BLaER1 treated with 17β-estradiol and CSF1 and Interleukin-3, amounts not matched to agents 10 nM and 100 nM (cell line): ENCODE measurements around the gene NUDT19.
A peak's percentile ranks its signal among the peaks of the same experiment; 100 is the strongest.
"Not testable (repeated sequence)": the region's sequence is repeated elsewhere in the genome, so short reads cannot be mapped to it uniquely, and the experiment has no call there.

Source experiments
- H3K27ac ChIP-seq, 11 experiments: shearing (Covaris generic); formaldehyde crosslinking; 2 replicates each; pipeline ENCODE4 v1.8.1; 2022
- H3K27me3 ChIP-seq, 11 experiments: shearing (Covaris generic); formaldehyde crosslinking; 2 replicates each; pipeline ENCODE4 v1.8.1; 2022
- H3K36me3 ChIP-seq, 11 experiments: shearing (Covaris generic); formaldehyde crosslinking; 2 replicates each; pipeline ENCODE4 v1.8.1; 2022
- H3K4me1 ChIP-seq, 10 experiments: shearing (Covaris generic); formaldehyde crosslinking; 2 replicates each; pipeline ENCODE4 v1.8.1; 2022
- H3K4me2 ChIP-seq, 11 experiments: shearing (Covaris generic); formaldehyde crosslinking; 2 replicates each; pipeline ENCODE4 v1.8.1; 2022
- H3K4me3 ChIP-seq, 10 experiments: shearing (Covaris generic); formaldehyde crosslinking; 2 replicates each; pipeline ENCODE4 v1.8.1; 2022
- H3K9ac ChIP-seq, 11 experiments: shearing (Covaris generic); formaldehyde crosslinking; 2 replicates each; pipeline ENCODE4 v1.8.1; 2022
- H3K9me3 ChIP-seq, 11 experiments: shearing (Covaris generic); formaldehyde crosslinking; replicated peaks in 1 of 11; 2 replicates each; pipeline ENCODE4 v1.8.1; 2022
- H4K20me1 ChIP-seq, 11 experiments: shearing (Covaris generic); formaldehyde crosslinking; 2 replicates each; pipeline ENCODE4 v1.8.1; 2022
- Cebpa-rat ChIP-seq, 11 experiments: shearing (Covaris generic); IDR thresholded peaks; 2 replicates each; pipeline ENCODE4 v1.8.1; 2022

NUDT19 gene

DNA sequence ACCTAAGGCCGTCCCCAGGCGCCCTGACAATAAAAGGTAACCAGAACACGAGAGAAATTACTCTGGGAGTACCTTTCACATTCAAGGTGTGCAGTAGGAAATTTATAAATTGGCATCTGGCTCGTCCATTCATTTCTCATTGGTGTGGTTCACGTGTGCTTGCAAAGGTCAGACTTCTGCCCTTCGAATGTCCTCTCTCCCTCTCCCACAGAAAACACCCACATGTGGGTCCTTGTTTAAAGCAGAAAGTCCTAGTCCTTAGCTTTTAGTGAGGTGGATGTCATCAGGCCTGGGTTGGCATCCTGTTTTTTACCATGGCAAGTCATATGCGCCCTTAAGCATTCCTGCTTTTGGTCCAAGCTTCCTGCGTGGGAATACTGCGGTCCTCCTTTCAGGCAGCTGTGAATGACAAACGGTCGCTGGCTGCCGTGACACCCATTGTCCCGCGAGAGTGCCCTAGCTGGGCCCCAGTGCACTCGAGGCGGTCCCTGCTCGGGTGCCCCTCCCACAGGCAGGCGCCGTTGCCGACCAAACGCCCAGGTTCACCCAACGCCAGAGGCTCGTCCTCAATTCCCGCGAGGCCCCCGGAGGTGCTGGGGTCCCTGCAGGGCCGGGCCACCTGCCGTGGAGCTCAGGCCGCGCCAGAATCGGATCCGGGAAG, at the start of gene NUDT19:
NUDT19 (plus strand) TSS at position 531 of the 661 bp plus-strand sequence. CDS start 140 bp downstream, outside the sequence.
- H3K27ac ChIP-seq = peak within 1 kb of the TSS; percentile 84 to 97 (median 95)
- no peak for TF ChIP-seq Cebpa-rat (IDR thresholded peaks at IDR 0.05)

DNA sequence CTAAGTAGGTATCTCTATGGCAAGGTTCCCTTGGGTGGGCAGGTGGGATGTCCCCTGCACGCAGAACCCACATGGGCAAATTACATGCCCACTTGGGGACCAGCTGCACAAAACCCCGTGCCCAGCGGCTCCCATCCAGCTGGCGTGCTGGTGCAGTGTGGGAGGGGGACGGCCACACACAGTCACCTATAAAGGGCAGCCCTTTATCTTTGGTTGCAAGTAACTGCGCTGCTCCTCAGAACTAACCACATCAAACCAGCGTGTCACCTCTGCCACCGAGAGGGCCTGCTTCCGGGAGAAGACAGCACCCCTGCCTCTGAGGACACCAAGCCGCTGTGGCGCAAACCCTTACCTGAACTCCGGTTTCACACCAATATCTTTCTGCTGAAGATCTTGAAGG, 48.9 kb upstream of the NUDT19 start:
- Histone ChIP-seq H3K4me1 (no peaks in the 10 kb centered on the region), H3K27me3 (no peaks in the 10 kb centered on the region), H4K20me1 (peaks cover 0 to 5% (median 0%) of the 10 kb centered on the region in 11 experiments; a peak in 4 of 22 replicates), H3K4me3 (no peak overlapping the region), H3K9me3 (peaks cover 0 to 6% (median 0%) of the 10 kb centered on the region in 11 experiments; a peak in 1 of 22 replicates), H3K36me3 (peaks cover 88 to 100% (median 96%) of the 10 kb centered on the region in 11 experiments), H3K9ac (no peak overlapping the region), H3K27ac (no peak overlapping the region), H3K4me2 (no peak overlapping the region)
- no peak for TF ChIP-seq Cebpa-rat (IDR thresholded peaks at IDR 0.05)

More for the DNA sequence above, at the start of gene NUDT19:
- Histone ChIP-seq H3K9ac (peak within 1 kb of the TSS; percentile 89 to 96 (median 94)), H3K9me3 (peaks cover 0 to 35% (median 32%) of the 10 kb centered on the region in 11 experiments; a peak in 20 of 22 replicates), H3K36me3 (peaks cover 4 to 34% (median 32%) of the 10 kb centered on the region in 11 experiments; a peak in 19 of 22 replicates), H3K4me1 (peaks cover 43 to 74% (median 49%) of the 10 kb centered on the region in 10 experiments), H3K27me3 (no peaks in the 10 kb centered on the region), H3K4me3 (peak within 1 kb of the TSS; percentile 71 to 86 (median 78)), H4K20me1 (peaks cover 0 to 28% (median 11%) of the 10 kb centered on the region in 11 experiments; a peak in 12 of 22 replicates), H3K4me2 (peak within 1 kb of the TSS; percentile 88 to 98 (median 93))

DNA sequence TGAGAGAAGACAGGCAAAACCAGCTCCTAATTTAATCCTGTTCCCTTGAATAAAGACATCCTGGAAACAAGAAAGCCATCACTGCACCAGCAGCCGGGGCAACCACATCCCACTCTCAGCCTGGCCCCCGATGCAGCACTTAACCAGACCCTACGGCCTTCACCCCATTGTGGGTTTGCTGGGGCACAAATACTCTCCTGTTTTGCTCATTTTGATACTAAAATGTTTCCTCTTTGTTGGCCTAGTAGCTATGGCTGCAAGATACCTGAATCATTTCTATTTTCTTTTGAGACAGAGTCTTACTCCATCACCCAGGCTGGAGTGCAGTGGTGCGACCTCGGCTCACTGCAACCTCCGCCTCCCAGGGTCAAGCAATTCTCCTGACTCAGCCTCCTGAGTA, 45.1 kb upstream of the NUDT19 start:
- Histone ChIP-seq H4K20me1 (peaks cover under 1 to 24% (median 17%) of the 10 kb centered on the region in 11 experiments; a peak in 17 of 22 replicates), H3K9me3 (no peaks in the 10 kb centered on the region), H3K36me3 (peaks cover 85 to 100% (median 91%) of the 10 kb centered on the region in 11 experiments), H3K4me2 (no peak overlapping the region), H3K27me3 (no peaks in the 10 kb centered on the region), H3K4me1 (peaks cover 0 to 4% (median under 1%) of the 10 kb centered on the region in 10 experiments; a peak in 3 of 20 replicates), H3K4me3 (no peak overlapping the region), H3K9ac (no peak overlapping the region), H3K27ac (no peak overlapping the region)
- no peak for TF ChIP-seq Cebpa-rat (IDR thresholded peaks at IDR 0.05)

DNA sequence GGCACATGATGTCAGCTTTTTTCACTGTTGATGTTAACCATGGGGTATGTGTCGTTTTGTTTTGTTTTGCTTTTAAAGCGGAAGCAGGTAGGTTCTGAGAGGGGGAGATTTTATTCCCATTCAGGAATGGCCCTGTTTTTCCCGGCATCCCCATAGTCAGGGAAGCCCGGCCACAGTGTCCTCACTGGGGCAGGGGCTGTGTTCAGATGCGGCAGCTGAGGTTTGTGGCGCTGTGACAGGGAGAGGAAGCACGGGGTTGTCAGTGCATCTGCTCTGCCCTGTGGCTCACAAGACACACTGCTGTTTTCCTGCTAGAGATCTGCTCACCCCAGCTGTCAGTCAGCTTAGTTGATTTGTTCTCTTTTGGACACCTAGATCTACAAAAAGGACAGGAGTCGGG, 44.3 kb upstream of the NUDT19 start:
- Histone ChIP-seq H3K9me3 (no peaks in the 10 kb centered on the region), H3K4me2 (no peak overlapping the region), H3K9ac (no peak overlapping the region), H4K20me1 (peaks cover 4 to 32% (median 23%) of the 10 kb centered on the region in 11 experiments; a peak in 18 of 22 replicates), H3K4me1 (peaks cover 0 to 9% (median 3%) of the 10 kb centered on the region in 10 experiments; a peak in 5 of 20 replicates), H3K4me3 (no peak overlapping the region), H3K27ac (no peak overlapping the region), H3K27me3 (no peaks in the 10 kb centered on the region), H3K36me3 (peaks cover 79 to 100% (median 89%) of the 10 kb centered on the region in 11 experiments)
- no peak for TF ChIP-seq Cebpa-rat (IDR thresholded peaks at IDR 0.05)

DNA sequence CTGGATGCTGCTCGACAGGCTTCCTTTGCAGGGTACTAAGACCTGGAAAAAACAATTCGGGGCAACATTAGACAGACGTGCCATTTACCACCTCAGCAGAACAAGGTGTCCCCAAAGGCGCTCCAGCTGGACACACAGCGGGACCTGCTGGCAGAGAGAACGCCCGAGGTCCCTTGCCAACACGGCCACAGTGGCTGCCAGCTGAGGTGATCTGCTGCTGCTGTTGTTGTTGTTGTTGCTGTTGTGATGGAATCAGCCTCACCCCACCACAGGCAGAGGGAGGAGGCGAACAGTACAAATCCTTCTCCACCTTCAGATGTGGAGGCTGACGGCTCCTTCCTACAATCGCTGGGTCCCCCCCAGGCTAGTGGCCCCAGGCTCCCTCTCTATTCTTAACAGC, 41.9 kb upstream of the NUDT19 start:
- no peak overlapping the region for H3K9ac ChIP-seq
- no peak overlapping the region for H3K4me3 ChIP-seq
- H4K20me1 ChIP-seq = peaks cover 6 to 49% (median 32%) of the 10 kb centered on the region in 11 experiments; a peak in 18 of 22 replicates
- no peak for TF ChIP-seq Cebpa-rat (IDR thresholded peaks at IDR 0.05)
- H3K27me3 ChIP-seq = no peaks in the 10 kb centered on the region
- peaks cover 0 to 10% (median 3%) of the 10 kb centered on the region in 10 experiments; a peak in 5 of 20 replicates for H3K4me1 ChIP-seq
- H3K36me3 ChIP-seq = peaks cover 69 to 98% (median 86%) of the 10 kb centered on the region in 11 experiments
- no peaks in the 10 kb centered on the region for H3K9me3 ChIP-seq
- no peak overlapping the region for H3K27ac ChIP-seq
- H3K4me2 ChIP-seq = no peak overlapping the region

DNA sequence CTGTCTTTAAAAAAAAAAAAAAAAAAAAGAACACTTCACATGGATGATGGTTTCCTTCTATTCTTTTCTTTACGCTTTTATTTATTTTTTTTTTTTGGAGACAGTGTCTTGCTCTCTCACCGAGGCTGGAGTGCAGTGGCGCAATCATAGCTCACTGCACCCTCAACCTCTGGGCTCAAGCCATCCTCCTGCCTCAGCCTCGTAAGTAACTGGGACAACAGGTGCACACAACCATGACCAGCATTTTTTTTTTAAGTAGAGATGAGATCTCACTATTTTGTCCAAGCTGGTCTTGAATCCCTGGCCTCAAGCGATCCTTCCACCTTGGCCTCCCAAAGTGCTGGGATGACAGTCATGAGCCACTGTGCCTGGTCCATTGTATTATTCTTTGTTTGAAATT, 41.0 kb upstream of the NUDT19 start:
- TF ChIP-seq Cebpa-rat (IDR thresholded peaks at IDR 0.05) = no peak

DNA sequence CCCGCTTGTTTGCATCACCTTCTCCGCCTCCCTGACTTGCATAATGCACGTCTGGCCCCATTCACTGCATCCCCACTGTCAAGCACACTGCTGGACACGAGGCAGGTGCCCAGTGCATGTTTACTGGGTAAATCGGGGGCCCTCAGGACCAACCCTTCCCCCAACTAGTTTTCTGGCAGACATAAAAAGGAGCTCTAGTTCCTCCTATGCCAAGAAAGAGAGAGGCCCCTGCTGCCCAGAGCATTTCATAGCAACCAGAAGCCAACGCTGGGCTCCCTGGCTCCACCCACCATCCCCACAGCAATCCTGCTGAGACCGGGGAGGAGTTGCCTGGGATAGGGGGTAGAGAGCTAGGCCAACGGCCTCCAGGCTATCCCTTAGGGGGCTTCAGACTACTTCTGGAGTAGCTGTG, 39.9 kb upstream of the NUDT19 start:
- Histone ChIP-seq H3K9me3 (no peaks in the 10 kb centered on the region), H3K4me3 (no peak overlapping the region), H3K27me3 (no peaks in the 10 kb centered on the region), H3K36me3 (peaks cover 80 to 98% (median 89%) of the 10 kb centered on the region in 11 experiments), H3K27ac (no peak overlapping the region), H3K9ac (no peak overlapping the region), H4K20me1 (peaks cover 10 to 61% (median 35%) of the 10 kb centered on the region in 11 experiments; a peak in 19 of 22 replicates), H3K4me2 (no peak overlapping the region), H3K4me1 (peaks cover 0 to 10% (median 3%) of the 10 kb centered on the region in 10 experiments; a peak in 5 of 20 replicates)
- no peak for TF ChIP-seq Cebpa-rat (IDR thresholded peaks at IDR 0.05)

More for the DNA sequence above, 41.0 kb upstream of the NUDT19 start:
- no peak overlapping the region for H3K4me2 ChIP-seq
- peaks cover 77 to 98% (median 88%) of the 10 kb centered on the region in 11 experiments for H3K36me3 ChIP-seq
- no peak overlapping the region for H3K27ac ChIP-seq
- no peak overlapping the region for H3K9ac ChIP-seq
- no peak overlapping the region for H3K4me3 ChIP-seq
- H3K9me3 ChIP-seq = no peaks in the 10 kb centered on the region
- no peaks in the 10 kb centered on the region for H3K27me3 ChIP-seq
- peaks cover 0 to 10% (median 3%) of the 10 kb centered on the region in 10 experiments; a peak in 5 of 20 replicates for H3K4me1 ChIP-seq
- H4K20me1 ChIP-seq = peaks cover 10 to 54% (median 35%) of the 10 kb centered on the region in 11 experiments; a peak in 19 of 22 replicates

DNA sequence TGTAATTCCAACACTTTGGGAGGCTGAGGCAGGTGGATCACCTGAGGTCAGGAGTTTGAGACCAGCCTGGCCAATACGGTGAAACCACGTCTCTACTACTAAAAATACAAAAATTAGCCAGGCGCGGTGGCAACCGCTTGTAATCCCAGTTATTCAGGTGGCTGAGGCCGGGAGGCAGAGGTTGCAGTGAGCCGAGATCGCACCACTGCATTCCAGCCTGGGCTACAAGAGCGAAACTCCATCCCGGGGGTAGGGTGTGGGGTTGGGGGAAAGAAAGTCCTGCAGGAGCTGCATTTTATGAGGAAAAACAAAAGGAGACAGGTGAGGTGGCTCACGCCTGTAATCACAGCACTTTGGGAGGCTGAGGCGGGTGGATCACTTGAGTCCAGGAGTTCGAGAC, 39.3 kb upstream of the NUDT19 start:
- H3K9ac ChIP-seq, H3K9me3 ChIP-seq, H3K27me3 ChIP-seq, H3K4me1 ChIP-seq, H3K4me2 ChIP-seq, H3K27ac ChIP-seq, H3K4me3 ChIP-seq: not testable (repeated sequence)
- Histone ChIP-seq H4K20me1 (peaks cover 10 to 65% (median 35%) of the 10 kb centered on the region in 11 experiments; a peak in 19 of 22 replicates), H3K36me3 (peaks cover 78 to 98% (median 88%) of the 10 kb centered on the region in 11 experiments)

DNA sequence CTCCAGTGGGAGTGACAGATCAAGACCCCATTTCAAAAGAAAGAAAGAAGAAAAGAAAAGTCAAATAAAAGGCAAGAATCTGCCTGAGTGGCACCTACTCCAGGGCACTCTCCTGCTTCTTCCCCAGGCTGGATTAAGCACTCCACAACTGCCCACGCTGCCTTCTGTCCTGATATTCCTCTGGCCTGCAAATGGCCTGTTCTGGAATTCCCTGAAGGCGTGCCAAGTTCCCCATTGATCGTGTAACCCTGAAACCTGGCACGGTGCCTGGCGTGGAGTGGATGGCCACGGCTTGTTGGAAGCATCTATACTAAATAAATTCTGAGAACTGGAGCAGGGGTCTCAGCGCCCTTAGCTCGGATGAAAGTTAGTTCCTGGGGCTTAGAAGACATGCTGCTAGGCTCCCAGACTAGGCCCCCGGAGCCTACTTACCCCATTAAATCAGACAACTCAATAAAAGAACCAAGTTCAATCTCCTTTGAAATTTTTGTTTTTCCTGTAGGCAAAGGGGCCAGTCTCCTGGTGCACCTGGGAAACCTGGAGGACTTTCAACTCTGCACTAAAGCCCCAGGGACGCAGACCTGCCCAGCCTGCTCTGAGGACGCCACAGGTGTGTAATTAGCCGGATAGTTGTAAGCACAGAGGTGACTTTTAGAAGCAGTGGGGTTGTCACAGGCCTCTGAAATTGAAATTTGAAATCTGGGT, 38.6 kb upstream of the NUDT19 start:
- H3K4me3 ChIP-seq = no peak overlapping the region
- H3K9me3 ChIP-seq = no peaks in the 10 kb centered on the region
- no peak overlapping the region for H3K27ac ChIP-seq
- H3K9ac ChIP-seq = no peak overlapping the region
- H3K4me1 ChIP-seq = peaks cover 0 to 10% (median 3%) of the 10 kb centered on the region in 10 experiments; a peak in 5 of 20 replicates
- H3K4me2 ChIP-seq = no peak overlapping the region
- peaks cover 78 to 98% (median 88%) of the 10 kb centered on the region in 11 experiments for H3K36me3 ChIP-seq
- H4K20me1 ChIP-seq = peaks cover 10 to 72% (median 36%) of the 10 kb centered on the region in 11 experiments; a peak in 21 of 22 replicates
- no peak for TF ChIP-seq Cebpa-rat (IDR thresholded peaks at IDR 0.05)
- H3K27me3 ChIP-seq = no peaks in the 10 kb centered on the region
